ENCODE data around the gene JAML. TPM values are rescaled to one million over a fixed set of nuclear protein-coding genes. Genes with fewer than 3 reads are reported as not detected.

The JAML gene
- total RNA-seq (2022) (0.10 TPM in 1 of 2 replicates, not detected in the other), Bru-seq, nascent RNA (percentile 19 among the genes with signal in this experiment), BruChase-seq, experiment 1, labeled RNA remaining after a 6-hour chase (percentile 13 among the genes with signal in this experiment), BruChase-seq, experiment 2, labeled RNA remaining after a 2-hour chase (percentile 17 among the genes with signal in this experiment)
- long read RNA-seq = 0 reads

GRCh38 chr11:118224511-118225188 lies at the start of gene JAML:
JAML (minus strand) TSS chr11:118225011; CDS start chr11:118214866, 10,145 bp downstream.
- CTCF ChIA-PET = interaction anchor here (0.6 to 0.9 kb wide), 2 partner anchors 26 to 203 kb away, joined by 3 read pairs; no protein-coding TSS in a partner anchor
- no peak for TF ChIP-seq CTCF (IDR thresholded peaks at IDR 0.05; ENCODE audit: unreplicated experiment)

GRCh38 chr11:118274186-118274585 lies 49.4 kb upstream of the JAML start:
- Mint-ChIP-seq H3K4me3 (ENCODE audit: unreplicated experiment) (no peak overlapping the region), H3K27ac (ENCODE audit: low read depth, unreplicated experiment) (no peak overlapping the region), H3K4me1 (ENCODE audit: insufficient read depth, unreplicated experiment) (peaks cover 26% of the 10 kb centered on the region), H3K36me3 (ENCODE audit: insufficient read depth, unreplicated experiment) (peaks cover 5% of the 10 kb centered on the region), H3K9me3 (ENCODE audit: unreplicated experiment) (no peaks in the 10 kb centered on the region), H3K27me3 (ENCODE audit: insufficient read depth, unreplicated experiment) (no peaks in the 10 kb centered on the region)
- CTCF ChIA-PET = interaction anchor here (0.7 to 1.3 kb wide), 2 partner anchors 13 to 21 kb away, joined by 3 to 5 read pairs; no protein-coding TSS in a partner anchor
- intact Hi-C loops (cut with micrococcal nuclease) = no loop called here
- no TSS peak for BruUV-seq (replicated peaks)
- no peak for TF ChIP-seq CTCF (IDR thresholded peaks at IDR 0.05; ENCODE audit: unreplicated experiment)
- POLR2A ChIA-PET = interaction anchor here (1.1 to 1.7 kb wide), 2 partner anchors 8 to 10 kb away, joined by 3 to 10 read pairs; partner anchors contain the start of gene MPZL2
- DNase-seq (ENCODE audit: unreplicated experiment) = no peak

More at GRCh38 chr11:118224511-118225188, at the start of gene JAML:
- BruUV-seq (replicated peaks) = TSS peak; percentile 8
- intact Hi-C loops (cut with micrococcal nuclease) = no loop called here
- no peak within 1 kb of the TSS for H3K27ac Mint-ChIP-seq (ENCODE audit: low read depth, unreplicated experiment)
- H3K36me3 Mint-ChIP-seq (ENCODE audit: insufficient read depth, unreplicated experiment) = peaks cover 20% of the 10 kb centered on the region
- POLR2A ChIA-PET = interaction anchor here (1.0 kb wide), 1 partner anchor 8 kb away, joined by 3 read pairs; no protein-coding TSS in a partner anchor
- no peaks in the 10 kb centered on the region for H3K4me1 Mint-ChIP-seq (ENCODE audit: insufficient read depth, unreplicated experiment)
- no peaks in the 10 kb centered on the region for H3K9me3 Mint-ChIP-seq (ENCODE audit: unreplicated experiment)
- no peak within 1 kb of the TSS for H3K4me3 Mint-ChIP-seq (ENCODE audit: unreplicated experiment)
- peaks cover 9% of the 10 kb centered on the region for H3K27me3 Mint-ChIP-seq (ENCODE audit: insufficient read depth, unreplicated experiment)
- no peak for DNase-seq (ENCODE audit: unreplicated experiment)

- no peak for TF ChIP-seq CTCF (IDR thresholded peaks at IDR 0.05; ENCODE audit: unreplicated experiment)
- H3K27ac Mint-ChIP-seq (ENCODE audit: low read depth, unreplicated experiment) = no peak overlapping the region
- ChIA-PET POLR2A (no interaction called here), CTCF (interaction anchor here (0.6 kb wide), 1 partner anchor 8 kb away, joined by 4 read pairs; no protein-coding TSS in a partner anchor)
- H3K36me3 Mint-ChIP-seq (ENCODE audit: insufficient read depth, unreplicated experiment) = peaks cover 5% of the 10 kb centered on the region
- DNase-seq (ENCODE audit: unreplicated experiment) = no peak
- H3K27me3 Mint-ChIP-seq (ENCODE audit: insufficient read depth, unreplicated experiment) = no peaks in the 10 kb centered on the region
- no peak overlapping the region for H3K4me3 Mint-ChIP-seq (ENCODE audit: unreplicated experiment)
- H3K9me3 Mint-ChIP-seq (ENCODE audit: unreplicated experiment) = no peaks in the 10 kb centered on the region
- BruUV-seq (replicated peaks) = no TSS peak
- intact Hi-C loops (cut with micrococcal nuclease) = no loop called here
- H3K4me1 Mint-ChIP-seq (ENCODE audit: insufficient read depth, unreplicated experiment) = peaks cover 26% of the 10 kb centered on the region
Observed at GRCh38 chr11:118272001-118272400, 47.2 kb upstream of the JAML start.

GRCh38 chr11:118267486-118267885 lies 42.7 kb upstream of the JAML start:
- no TSS peak for BruUV-seq (replicated peaks)
- Mint-ChIP-seq H3K9me3 (ENCODE audit: unreplicated experiment) (no peaks in the 10 kb centered on the region), H3K36me3 (ENCODE audit: insufficient read depth, unreplicated experiment) (no peaks in the 10 kb centered on the region), H3K27ac (ENCODE audit: low read depth, unreplicated experiment) (no peak overlapping the region), H3K4me1 (ENCODE audit: insufficient read depth, unreplicated experiment) (peaks cover 33% of the 10 kb centered on the region), H3K27me3 (ENCODE audit: insufficient read depth, unreplicated experiment) (no peaks in the 10 kb centered on the region), H3K4me3 (ENCODE audit: unreplicated experiment) (no peak overlapping the region)
- no peak for TF ChIP-seq CTCF (IDR thresholded peaks at IDR 0.05; ENCODE audit: unreplicated experiment)
- intact Hi-C loops (cut with micrococcal nuclease) = no loop called here
- ChIA-PET POLR2A (interaction anchor here (0.6 to 9.8 kb wide), 6 partner anchors 10 to 1036 kb away, joined by 3 to 225 read pairs (median 48); partner anchors contain the start of genes MPZL3 and PCSK7), CTCF (interaction anchor here (0.6 to 1.2 kb wide), 3 partner anchors 9 to 69 kb away, joined by 3 to 4 read pairs (median 3); no protein-coding TSS in a partner anchor)
- DNase-seq (ENCODE audit: unreplicated experiment) = peak; percentile 43
